C4-2B (cell line): ENCODE data around the gene ZCCHC9.

Experiments used
- H3K27ac ChIP-seq: fragments of 450-650 bp; 2 replicates; pipeline ENCODE4 v1.5.1; 2017
- ZFX ChIP-seq: fragments of 450-650 bp; IDR thresholded peaks from 2 replicates; pipeline ENCODE4 v1.6.1; 2017
- TF ChIP-seq, protein P1 (sequence below): fragments of 450-650 bp; conservative IDR thresholded peaks from 2 replicates; pipeline ENCODE4 v1.5.1; 2017; ENCODE audit warnings: mild to moderate bottlenecking

Gene ZCCHC9

DNA sequence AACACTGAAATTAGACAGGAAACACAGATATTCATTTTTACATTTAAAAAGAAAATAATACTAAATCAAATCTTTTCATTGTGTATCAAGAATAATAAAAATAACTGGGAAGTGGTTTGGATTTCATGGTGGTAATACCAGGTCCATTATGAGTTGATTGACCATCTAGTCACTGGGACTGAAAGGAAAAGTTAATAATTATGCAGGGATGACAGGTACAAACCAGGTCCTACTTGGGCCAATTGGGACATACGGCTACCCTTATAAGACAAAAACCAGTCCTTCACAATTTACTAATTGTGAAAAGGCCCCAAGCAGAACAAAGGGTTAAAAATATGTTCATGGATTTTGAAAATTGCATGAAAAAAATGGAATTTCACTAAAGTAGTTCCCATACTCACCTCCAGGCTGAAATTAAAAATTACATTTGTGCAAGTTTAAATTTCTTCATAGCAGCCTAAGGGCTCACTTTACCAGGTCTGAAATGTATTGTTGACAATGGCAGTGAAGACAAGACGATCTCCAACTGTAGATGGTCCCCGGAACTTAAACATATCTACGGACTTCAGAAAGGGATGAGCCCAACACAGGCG lies 44.1 kb downstream of the ZCCHC9 start:
- TF ChIP-seq ZFX: no peak
- TF ChIP-seq, protein P1, sequence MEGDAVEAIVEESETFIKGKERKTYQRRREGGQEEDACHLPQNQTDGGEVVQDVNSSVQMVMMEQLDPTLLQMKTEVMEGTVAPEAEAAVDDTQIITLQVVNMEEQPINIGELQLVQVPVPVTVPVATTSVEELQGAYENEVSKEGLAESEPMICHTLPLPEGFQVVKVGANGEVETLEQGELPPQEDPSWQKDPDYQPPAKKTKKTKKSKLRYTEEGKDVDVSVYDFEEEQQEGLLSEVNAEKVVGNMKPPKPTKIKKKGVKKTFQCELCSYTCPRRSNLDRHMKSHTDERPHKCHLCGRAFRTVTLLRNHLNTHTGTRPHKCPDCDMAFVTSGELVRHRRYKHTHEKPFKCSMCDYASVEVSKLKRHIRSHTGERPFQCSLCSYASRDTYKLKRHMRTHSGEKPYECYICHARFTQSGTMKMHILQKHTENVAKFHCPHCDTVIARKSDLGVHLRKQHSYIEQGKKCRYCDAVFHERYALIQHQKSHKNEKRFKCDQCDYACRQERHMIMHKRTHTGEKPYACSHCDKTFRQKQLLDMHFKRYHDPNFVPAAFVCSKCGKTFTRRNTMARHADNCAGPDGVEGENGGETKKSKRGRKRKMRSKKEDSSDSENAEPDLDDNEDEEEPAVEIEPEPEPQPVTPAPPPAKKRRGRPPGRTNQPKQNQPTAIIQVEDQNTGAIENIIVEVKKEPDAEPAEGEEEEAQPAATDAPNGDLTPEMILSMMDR: no peak
- no peak overlapping the region for H3K27ac ChIP-seq

GRCh38 chr5:81349161-81349560 lies 47.8 kb downstream of the ZCCHC9 start:
- H3K27ac ChIP-seq: no peak overlapping the region
- TF ChIP-seq ZFX: no peak
- TF ChIP-seq, protein P1: no peak

- no peak for TF ChIP-seq ZFX
- TF ChIP-seq, protein P1: no peak
- no peak overlapping the region for H3K27ac ChIP-seq
These were observed 49.1 kb downstream of the ZCCHC9 start for GRCh38 chr5:81350507-81350906.

DNA sequence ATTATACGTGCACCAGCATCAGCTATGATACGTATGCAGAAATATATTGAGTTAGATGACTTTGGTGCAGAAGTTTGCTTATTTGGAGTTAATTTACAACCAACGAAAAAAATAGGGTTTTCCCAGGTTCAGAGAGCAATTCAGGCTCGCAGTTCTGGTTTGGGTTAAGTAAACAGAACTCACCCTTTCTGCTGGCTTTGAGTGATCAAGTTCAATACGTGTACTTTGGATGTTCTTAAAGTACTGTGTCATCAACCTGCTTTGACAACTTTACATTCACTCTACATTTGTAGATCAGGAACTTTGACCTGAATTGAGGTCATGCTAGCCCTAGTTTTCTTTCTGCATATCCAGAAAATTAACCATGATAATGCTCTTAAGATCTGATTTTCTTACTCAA lies 51.8 kb downstream of the ZCCHC9 start:
- no peak overlapping the region for H3K27ac ChIP-seq
- TF ChIP-seq ZFX: no peak

DNA sequence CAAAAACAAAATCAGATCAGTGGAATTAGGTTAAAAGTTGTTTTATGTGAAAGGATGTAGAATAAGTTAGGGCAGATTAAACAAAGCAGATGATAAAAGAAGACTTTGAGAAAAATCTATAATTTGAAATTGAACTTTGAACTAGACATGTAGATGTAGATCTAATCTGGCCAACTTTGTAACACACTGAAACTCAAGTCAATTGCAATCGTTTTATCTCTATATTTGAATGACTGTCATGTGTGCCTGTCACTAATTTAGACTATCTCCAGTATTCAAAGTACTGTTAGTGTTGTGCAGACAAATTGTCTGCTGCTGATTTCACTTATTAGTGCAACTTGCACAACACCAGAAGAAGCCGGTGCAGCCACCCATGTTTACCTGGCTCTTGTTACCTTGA lies 52.7 kb downstream of the ZCCHC9 start:
- no peak for TF ChIP-seq ZFX
- TF ChIP-seq, protein P1: no peak
- H3K27ac ChIP-seq: no peak overlapping the region

GRCh38 chr5:81355291-81356251 lies 54.2 kb downstream of the ZCCHC9 start:
- TF ChIP-seq, protein P1: no peak
- TF ChIP-seq ZFX: no peak
- peak overlapping the region; percentile 45 for H3K27ac ChIP-seq

DNA sequence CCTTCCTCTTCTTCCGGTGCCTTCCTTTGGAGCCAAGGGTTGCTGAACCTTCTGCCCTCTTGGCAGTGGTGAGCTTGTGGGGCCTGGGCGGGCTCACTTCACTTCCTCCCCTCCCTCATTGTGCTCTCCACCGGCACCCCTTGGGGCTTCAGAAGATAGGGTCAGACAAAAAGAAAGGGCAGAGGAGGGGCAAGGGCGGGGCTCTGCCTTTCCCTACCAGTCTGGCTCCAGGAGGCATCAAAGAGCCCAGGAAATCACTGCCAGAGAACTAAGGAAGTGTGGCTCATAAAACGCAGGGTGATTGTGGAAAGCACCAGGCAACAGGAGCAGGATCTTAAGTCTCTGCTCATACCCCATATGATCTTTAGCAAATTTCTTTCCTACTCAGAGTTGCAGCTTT lies 57.7 kb downstream of the ZCCHC9 start:
- H3K27ac ChIP-seq: no peak overlapping the region
- TF ChIP-seq ZFX: no peak
- TF ChIP-seq, protein P1: no peak
